H7 (cell line): Measurements from ENCODE around the gene FZD8. TPM values are rescaled to one million over a fixed set of nuclear protein-coding genes. Genes with fewer than 3 reads are reported as not detected.

ENCODE experiments used
- DNase-seq: peaks from one replicate; pipeline ENCODE4 v3.0.0; 2012
- H3K27me3 ChIP-seq: 2 replicates; pipeline ENCODE4 v1.6.0; 2011; ENCODE audit warnings: mild to moderate bottlenecking, low read length; ENCODE audit not compliant: control insufficient read depth, insufficient read depth
- H3K36me3 ChIP-seq: replicated peaks from 2 replicates; pipeline ENCODE4 v1.5.1; 2011; ENCODE audit warnings: low read length; ENCODE audit not compliant: control insufficient read depth, insufficient read depth
- H3K4me3 ChIP-seq: 2 replicates; pipeline ENCODE4 v1.5.1; 2011; ENCODE audit warnings: low read depth, mild to moderate bottlenecking, control low read depth, low read length, moderate library complexity; ENCODE audit not compliant: insufficient read depth
- total RNA-seq: library from RNA; depleted of rRNA; stranded (reverse); fragments of >200 nt; shearing (Covaris generic); gene quantifications from 2 replicates; pipeline ENCODE4 v1.2.3, GENCODE V29; 2014

FZD8 gene
- total RNA-seq, 1 experiment from 2014 or later: 76.2 TPM

DNA sequence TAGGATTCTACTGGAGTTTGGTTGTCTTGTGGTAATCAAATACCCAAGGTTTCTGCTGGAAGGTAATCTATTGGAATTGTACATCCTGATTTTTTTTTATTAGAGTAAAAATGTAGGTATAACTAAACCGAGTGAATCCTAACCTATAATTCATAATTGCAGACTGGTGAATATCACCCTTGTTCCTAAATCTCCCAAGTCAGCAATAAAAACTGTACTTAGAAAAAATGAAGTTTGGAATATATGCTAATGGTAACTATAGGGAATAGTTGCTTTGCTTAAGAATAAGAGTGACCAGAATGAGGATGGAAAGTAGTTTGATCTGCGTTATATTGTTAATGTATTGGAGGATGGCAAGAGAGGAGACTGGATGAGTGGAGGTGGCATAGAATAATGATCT is 10.7 kb upstream of the FZD8 start:
- H3K27me3 ChIP-seq: no peaks in the 10 kb centered on the region
- DNase-seq: no peak
- no peak overlapping the region for H3K4me3 ChIP-seq
- H3K36me3 ChIP-seq: no peaks in the 10 kb centered on the region

DNA sequence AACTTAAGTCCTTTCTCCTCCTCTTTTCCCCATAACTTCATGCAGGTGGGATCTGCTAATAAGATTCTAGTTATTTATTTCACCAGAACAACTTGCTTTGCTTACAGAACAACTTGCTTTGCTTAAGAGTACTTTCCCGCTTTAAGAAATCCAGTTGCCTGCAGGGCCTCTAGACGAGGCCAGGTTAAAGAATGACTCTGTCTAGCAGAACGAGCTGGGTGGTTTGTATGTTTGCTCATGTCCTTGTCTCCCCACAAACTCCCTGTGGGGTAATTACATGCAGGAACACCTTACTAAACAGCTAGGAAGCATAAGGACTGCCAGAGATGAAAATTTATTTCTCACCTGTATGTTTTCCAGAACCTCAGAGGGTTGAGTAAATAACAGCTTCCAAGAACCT is 8.8 kb upstream of the FZD8 start:
- no peaks in the 10 kb centered on the region for H3K36me3 ChIP-seq
- no peak overlapping the region for H3K4me3 ChIP-seq
- H3K27me3 ChIP-seq: no peaks in the 10 kb centered on the region
- no peak for DNase-seq

DNA sequence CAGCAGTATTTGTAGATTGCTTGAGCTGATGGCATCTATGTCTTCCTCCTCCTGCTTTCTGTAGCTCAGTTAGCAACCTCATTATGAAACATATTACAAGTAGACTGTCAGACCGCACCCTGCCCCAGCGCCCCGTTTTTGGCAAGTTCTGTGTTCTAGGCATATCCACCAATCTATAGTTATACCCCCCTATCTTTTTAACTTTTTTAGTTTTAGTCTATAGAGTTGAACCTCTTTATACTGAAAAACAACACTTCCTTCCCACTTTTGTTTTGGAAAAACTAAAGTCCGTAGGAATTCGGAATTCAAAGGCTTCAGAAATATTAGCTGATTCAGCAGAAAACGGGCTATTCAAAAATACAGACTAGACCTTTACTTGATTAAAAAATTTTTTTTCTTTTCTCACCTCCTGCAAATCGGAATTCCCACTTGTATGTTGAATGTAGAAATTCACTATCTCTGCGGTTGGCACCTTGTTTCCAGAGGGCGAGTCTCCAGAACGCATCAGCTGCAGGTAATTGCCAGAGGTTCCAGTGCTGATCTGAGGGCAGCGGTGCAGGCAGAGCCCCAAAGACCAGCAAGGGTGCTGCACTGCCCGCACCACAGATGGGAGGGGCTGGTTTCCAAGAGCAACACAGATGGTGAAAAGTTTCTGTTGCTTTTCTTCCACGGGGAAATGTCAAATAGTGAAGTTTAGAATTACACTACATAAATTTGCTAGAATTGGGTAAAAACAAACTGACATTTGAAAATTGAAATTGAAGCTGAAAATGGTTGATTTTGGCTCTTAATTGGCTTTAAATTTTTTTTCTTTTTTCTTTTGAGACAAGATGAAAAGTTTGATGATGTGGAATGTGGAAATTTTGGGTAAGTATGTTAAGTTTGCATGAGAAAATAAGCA is 2.2 kb upstream of the FZD8 start:
- peak; percentile 40 for DNase-seq
- H3K36me3 ChIP-seq: no peaks in the 10 kb centered on the region
- H3K27me3 ChIP-seq: peaks cover 17% of the 10 kb centered on the region
- peak overlapping the region; percentile 73 for H3K4me3 ChIP-seq

DNA sequence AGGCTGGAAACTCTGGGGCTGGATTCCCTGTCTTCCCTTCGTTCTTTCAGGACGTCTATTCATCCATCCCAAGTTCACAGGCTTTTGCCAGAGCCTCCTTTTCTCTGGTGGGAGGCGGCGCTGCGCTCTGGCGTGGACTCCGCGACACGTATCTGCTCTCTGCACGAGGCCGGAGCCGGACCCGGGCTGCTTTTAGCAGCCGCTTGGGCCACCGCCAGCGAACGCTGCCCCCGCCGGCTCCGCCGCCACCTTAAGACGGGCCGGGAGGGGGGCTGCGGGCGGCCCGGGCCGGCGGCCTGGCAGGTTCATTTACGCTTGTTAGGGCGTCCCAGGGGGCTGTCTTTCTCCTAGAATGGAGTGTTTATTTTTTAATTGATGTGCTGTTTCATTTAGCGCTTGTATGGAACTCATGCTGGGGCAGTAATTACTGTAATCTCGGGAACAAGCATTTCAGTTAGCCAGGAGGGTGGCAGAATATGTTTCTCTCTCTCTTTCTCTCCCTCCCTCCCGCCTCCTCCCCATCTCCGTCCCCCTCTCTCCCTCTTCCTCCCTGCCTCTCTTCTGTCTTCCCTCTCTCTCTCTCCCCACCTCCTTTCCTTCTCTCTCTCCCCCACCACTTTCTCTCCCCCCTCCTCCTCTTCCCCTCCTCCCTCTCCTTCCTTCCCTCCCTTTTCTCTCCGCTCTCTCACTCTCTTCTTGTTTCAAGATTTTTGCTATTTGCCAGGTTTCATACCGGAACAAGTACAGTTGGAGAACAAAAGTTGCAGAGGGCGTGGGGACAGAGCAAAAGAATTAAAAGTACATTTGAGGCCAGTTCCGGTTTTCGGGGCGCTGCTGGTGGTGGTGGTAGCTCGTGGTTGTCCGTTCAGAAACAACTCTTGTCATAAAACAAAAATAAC is 1.3 kb upstream of the FZD8 start:
- Histone ChIP-seq H3K4me3 (peak overlapping the region; percentile 73), H3K36me3 (no peaks in the 10 kb centered on the region), H3K27me3 (peaks cover 19% of the 10 kb centered on the region)
- peak; percentile 87 for DNase-seq

DNA sequence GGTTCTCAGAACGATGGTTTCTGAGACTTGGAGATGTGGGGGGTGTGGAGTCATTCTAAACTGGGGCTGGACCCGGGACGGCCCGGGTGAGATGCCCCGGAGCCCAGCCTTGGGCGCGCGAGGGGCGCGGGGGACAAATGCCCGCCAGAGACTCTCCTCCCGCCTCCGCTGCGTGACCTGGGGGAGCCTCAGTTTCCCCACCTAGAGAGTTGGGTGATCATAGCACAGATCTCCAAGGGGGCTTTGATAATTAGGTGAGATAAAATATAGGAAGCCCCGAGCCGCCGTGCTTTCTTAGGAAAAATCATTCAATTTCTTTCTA is 658 bp upstream of the FZD8 start:
- Histone ChIP-seq H3K27me3 (peaks cover 22% of the 10 kb centered on the region), H3K36me3 (no peaks in the 10 kb centered on the region), H3K4me3 (peak overlapping the region; percentile 73)
- no peak for DNase-seq

DNA sequence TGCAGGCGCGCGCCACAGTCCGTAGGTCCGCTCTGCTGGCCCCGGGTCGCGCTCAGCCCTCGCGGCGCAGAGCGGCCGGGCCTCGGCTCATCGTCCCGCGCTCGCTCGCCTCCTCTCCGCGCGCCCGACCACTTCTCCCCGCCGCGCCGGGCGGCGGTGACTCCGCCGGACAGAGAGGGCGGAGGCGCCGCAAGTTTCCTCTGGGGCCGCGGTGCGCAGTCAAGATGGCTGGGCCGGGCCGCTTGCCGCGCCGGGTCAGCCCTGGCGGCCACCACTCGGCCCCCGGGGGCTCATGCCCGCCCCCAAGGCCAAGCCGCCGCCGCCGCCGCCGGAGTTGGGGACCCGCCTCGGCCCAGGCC is 441 bp downstream of the FZD8 start:
- Histone ChIP-seq H3K4me3 (peak overlapping the region; percentile 73), H3K27me3 (peaks cover 22% of the 10 kb centered on the region), H3K36me3 (no peaks in the 10 kb centered on the region)
- DNase-seq: peak; percentile 73

DNA sequence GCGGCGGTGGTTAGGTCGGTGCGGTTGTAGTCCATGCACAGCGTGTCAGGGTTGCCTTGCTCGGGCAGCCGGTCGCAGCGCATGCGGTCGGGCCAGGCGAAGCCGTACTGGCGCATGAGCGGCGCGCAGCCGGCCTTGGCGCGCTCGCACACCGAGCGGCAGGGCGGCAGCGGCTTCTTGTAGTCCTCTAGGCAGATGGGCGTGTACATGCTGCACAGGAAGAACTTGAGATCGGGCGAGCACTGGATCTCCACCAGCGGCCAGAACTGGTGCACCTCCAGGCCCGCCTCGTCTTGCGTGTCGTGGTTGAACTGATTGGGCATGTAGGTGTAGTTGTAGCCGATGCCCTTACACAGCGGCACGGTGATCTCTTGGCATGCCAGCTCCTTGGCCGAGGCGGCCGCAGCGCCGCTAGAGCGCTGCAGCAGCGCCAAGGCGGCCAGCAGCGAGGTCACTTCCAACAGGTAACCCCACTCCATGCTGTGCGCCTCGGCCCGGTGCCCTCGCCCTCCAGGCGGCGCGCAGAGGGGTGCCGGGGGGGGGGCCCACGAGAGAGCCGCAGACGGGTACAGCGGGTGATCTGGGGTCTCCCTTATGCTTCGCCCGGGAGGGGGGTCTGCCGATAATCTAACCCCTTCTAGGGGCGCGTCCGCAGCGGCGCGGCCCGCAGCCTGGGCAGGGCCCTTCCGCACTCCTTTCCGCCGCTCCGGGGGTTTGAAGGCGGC is 983 bp downstream of the FZD8 start:
- Histone ChIP-seq H3K4me3 (peak overlapping the region; percentile 73), H3K27me3 (peaks cover 22% of the 10 kb centered on the region), H3K36me3 (no peaks in the 10 kb centered on the region)
- no peak for DNase-seq

DNA sequence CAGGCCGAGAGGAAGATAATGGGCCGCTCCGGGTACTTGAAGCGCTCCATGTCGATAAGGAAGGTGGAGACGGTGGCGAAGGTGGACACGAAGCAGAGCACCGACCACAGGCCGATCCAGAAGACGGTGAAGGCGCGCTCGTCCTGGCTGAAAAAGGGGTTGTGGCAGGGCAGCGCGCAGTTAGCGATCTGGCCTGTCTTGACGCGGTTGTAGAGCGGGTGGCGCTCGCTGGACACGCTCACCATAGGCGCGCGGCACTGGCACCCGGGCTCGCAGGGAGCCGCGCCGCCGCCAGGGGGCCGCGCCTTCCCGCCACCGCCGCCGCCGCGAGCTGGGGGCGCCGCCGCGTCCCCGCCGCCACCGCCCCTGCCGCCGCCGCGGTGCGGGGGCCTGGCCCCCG is 1.6 kb downstream of the FZD8 start:
- peak; percentile 86 for DNase-seq
- Histone ChIP-seq H3K36me3 (no peaks in the 10 kb centered on the region), H3K4me3 (peak overlapping the region; percentile 65)

DNA sequence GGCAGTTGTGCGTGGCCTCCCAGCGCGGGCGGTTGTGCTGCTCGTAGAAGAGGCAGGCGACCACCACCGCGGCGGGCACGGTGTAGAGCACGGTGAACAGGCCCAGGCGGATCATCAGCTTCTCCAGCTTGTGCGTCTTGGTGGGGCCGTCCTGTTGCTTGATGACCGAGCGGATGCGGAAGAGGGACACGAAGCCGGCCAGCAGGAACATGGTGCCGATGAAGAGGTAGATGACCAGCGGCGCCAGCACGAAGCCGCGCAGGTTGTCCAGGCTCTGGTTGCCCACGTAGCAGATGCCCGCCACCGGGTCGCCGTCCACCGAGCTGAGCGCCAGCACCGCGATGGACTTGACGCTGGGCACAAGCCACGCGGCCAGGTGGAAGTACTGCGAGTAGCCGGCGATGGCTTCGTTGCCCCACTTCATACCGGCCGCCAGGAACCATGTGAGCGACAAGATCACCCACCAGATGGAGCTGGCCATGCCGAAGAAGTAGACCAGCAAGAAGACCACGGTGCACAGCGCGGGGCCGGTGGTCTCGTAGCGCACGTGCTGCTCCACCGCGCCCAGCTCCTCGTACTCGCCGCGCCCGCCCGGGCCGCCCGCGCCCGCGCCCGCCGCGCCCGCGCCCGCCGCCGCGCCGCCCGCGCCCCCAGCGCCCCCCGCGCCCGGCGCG is 2.2 kb downstream of the FZD8 start:
- peak; percentile 61 for DNase-seq
- Histone ChIP-seq H3K4me3 (peak overlapping the region; percentile 65), H3K36me3 (no peaks in the 10 kb centered on the region), H3K27me3 (peaks cover 22% of the 10 kb centered on the region)

More for the DNA sequence above, 1.6 kb downstream of the FZD8 start:
- peaks cover 22% of the 10 kb centered on the region for H3K27me3 ChIP-seq

DNA sequence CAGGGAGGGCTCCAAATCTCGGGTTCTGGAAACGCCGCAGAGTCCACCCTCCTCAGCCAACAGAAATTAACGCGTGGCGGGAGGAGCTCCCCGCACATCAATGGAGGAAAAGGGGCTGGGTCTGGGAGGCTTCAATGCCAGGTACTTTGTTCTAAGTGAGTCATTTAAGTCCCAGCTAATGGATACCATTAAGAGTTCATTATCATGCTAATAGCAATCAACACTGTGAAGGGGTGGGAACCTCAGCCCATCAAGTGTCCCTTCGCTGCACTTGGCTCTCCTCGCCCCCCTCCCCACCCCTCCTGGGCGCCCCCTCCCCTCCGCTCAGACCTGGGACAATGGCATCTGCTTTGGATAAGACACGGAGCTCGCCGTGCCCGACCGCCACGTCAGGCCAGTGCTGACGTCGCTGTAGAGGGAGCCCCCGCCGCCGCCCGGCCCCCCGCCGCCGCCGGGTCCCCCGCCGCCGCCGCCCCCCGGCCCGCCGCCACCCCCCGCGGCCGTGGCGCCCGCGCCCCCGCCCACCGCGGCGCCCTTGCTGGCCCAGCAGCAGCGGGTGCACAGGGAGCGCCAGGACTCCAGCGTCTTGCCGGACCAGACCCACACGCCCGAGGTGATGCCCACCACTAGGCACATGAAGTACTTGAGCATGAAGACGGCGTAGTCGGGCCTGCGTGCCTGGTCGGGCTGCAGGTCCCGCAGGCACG is 2.9 kb downstream of the FZD8 start:
- DNase-seq: peak; percentile 81
- Histone ChIP-seq H3K4me3 (peak overlapping the region; percentile 65), H3K36me3 (no peaks in the 10 kb centered on the region)

DNA sequence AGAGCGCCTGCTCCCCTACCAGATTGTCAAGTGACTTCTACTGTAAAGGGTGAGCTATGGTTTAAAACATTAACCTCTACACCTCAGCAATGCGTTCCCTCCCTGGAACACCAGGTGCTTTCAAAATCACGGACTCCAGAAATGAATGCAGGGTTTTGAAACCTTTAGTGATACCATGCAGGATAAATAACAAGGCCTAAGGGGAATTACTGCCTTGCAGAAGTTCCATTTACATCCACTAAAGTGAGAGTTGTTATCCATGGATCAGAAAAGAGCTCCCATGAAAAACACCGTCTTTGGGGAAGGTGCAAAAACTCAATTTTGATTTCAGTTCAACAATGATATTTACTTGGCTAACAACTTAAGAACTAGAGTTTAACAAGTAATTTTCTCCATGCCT is 4.0 kb downstream of the FZD8 start:
- Histone ChIP-seq H3K36me3 (no peaks in the 10 kb centered on the region), H3K4me3 (peak overlapping the region; percentile 65; the same call in 1 of the 2 replicates), H3K27me3 (peaks cover 19% of the 10 kb centered on the region)
- no peak for DNase-seq

More for the DNA sequence above, 2.9 kb downstream of the FZD8 start:
- peaks cover 22% of the 10 kb centered on the region for H3K27me3 ChIP-seq

DNA sequence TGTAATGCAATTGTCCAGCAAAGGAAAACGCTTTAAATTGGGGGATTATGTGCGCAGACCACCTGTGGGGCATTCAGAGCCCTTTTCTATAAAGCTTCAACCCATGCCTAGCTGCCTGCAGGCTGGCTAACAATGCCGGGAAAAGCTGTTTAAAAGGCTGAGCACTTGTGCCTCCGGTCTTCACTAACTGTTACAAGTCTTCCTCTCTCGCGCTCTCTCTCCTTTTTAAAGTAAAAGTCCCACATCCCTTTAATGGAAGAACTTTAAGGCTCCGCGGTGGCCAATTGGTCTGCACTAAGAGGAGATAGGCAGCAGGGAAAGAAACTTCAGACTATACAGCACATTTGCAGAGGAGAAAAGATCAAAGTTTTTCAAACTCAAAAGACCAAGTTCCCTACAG is 4.6 kb downstream of the FZD8 start:
- H3K27me3 ChIP-seq: peaks cover 19% of the 10 kb centered on the region
- H3K36me3 ChIP-seq: no peaks in the 10 kb centered on the region
- H3K4me3 ChIP-seq: peak overlapping the region; percentile 65; the same call in 1 of the 2 replicates
- DNase-seq: peak; percentile 58

DNA sequence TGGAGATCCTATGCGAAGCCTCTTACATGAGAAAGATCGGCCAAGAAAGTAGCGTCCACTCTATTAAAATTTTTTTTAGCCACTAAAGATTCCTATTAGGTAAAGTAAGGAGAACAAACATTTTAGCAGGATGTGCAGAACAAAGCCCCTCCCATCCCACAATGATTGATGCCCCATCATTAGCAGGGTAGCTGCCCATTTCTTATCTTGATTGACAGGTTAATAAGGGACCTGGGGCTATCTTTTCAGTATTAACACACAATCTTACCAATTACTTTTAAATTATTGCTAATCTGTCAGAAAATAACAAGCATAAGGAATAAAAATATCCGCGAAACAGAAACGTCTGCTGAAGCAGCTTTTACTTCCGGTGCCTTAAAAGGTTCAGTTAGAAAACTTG is 5.1 kb downstream of the FZD8 start:
- DNase-seq: no peak
- H3K36me3 ChIP-seq: no peaks in the 10 kb centered on the region
- H3K27me3 ChIP-seq: peaks cover 19% of the 10 kb centered on the region
- peak overlapping the region; percentile 65 for H3K4me3 ChIP-seq
